Superior temporal gyrus (tissue), 1 donor: ENCODE measurements around the gene MRPL53.

Experiments
- DNase-seq: peaks from one replicate; pipeline ENCODE4 v3.0.0-alpha.2; 2016; ENCODE audit errors: extremely low spot score

The MRPL53 gene

DNA sequence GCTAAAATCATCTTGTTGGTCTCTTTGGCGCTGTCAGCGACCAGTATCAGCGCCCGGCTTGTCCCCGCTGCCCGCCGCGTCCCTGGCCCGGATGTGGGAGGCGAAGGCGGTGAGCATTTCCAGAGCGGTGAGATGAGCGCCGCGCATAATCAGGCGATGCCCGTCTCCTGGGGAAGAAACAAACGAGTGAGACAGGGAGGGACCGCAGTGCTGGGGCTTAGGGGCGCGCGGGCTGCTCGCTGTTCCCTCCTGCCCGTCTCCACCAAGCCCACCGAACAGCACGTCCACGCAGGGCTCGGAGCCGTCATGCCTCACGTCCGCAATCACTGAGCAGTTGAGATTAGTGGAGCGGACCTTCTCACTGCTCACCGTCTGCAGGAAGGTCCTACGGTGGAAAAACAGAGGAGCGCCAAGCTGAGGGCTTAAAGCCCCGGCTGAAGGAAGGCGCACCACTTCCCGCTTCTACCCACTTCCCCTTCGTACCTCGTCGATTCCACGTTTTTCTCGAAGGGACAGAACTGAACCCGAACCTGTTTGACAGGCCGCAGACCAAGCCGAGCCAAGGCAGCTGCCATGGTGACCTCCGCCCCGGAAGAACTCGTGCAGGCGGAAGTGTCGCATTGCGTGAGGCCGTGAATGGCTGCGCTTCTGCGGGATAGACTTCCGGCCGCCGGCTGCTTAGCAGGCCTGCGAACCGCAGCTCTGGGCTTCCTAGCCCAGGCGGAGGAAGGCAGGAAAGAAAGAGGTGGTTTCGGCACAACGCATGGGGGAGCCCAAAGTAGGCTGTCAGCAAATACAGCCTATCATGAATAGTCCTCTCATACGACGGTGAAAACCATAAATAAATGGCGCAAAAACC lies at the start of gene MRPL53:
TSS of gene MRPL53 (minus strand) at position 595 of the 859 bp plus-strand sequence. CDS start at position 575, 20 bp downstream.
- DNase-seq, result peak; percentile 98

DNA sequence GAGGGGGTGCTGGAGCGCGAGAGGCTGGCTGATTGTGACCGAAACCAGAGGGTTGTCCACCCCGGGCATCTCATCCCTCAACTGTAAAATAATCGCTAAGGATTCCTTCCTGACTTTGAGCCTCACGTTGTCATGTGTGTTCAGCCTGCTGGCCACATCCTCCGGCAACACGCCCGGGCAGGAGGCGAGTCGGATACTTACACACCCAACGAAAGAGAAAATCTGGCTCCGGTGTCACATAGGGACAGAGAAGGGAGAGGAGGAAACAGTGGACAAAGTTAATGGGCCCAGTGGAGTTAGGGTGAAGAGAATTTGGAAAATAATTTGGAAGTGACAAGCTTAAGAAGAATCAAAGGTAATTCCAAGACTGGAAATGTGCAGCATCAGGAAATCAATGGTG lies 44.2 kb upstream of the MRPL53 start:
- no peak for DNase-seq

DNA sequence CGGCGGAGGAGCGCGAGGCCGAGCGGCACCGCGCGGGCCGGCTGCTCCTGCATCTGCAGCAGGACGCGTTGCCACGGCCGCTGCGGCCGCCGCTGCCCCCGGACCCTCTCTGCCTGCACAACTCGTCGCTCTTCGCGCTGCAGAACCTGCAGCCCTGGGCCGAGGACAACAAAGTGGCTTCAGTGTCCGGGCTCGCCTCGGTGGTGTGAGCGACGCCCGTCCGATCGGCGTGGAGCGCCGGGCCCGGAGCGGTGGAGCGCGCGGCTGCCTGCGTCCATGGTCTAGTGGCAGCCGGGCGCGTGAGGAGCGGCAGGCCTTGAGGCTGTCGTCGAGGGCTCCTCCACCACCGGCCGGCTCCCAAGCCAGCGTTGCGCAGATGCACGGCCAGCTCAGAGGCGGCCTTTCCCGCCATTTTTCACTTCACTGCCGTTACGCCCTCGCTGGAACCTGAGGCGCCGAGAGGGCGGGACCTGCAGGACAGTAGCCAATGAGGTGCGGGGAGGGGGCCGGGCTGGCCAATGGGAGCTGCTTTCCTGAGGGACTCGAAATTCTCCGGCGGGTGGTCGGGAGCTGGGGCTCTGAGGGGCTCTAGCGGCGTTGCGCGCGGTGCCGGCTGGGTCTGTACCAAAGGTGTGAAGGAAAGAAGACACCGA lies 43.6 kb upstream of the MRPL53 start:
- DNase-seq, result no peak

DNA sequence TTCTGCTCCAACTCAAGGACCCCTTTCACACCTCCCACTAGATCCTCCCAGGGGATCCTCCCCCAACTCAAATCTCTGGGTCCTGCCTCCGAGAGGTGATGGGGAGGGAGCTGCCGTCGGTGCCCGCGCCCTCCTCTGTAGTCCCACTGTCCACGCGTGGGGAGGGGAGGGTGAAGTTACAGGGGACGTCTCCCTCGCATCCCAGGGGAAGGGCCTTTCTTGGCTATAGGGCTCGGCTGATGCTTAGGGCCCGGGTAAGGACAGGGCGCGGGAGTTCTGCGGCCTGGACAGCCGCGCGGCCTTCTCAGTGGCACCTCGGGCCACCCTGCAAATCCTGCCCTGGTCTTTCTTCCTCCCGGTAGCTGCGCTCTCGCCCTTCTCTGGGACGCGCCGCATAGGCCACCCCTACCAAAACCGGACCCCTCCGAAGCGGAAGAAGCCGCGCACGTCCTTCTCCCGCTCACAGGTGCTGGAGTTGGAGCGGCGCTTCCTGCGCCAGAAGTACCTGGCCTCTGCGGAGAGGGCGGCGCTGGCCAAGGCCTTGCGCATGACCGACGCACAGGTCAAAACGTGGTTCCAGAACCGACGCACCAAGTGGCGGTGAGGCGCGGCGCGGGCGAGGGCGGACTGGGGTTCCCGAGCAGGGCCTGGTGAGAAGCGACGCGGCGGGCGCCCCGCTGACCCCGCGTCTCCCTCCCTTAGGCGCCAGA lies 42.9 kb upstream of the MRPL53 start:
- no peak for DNase-seq

DNA sequence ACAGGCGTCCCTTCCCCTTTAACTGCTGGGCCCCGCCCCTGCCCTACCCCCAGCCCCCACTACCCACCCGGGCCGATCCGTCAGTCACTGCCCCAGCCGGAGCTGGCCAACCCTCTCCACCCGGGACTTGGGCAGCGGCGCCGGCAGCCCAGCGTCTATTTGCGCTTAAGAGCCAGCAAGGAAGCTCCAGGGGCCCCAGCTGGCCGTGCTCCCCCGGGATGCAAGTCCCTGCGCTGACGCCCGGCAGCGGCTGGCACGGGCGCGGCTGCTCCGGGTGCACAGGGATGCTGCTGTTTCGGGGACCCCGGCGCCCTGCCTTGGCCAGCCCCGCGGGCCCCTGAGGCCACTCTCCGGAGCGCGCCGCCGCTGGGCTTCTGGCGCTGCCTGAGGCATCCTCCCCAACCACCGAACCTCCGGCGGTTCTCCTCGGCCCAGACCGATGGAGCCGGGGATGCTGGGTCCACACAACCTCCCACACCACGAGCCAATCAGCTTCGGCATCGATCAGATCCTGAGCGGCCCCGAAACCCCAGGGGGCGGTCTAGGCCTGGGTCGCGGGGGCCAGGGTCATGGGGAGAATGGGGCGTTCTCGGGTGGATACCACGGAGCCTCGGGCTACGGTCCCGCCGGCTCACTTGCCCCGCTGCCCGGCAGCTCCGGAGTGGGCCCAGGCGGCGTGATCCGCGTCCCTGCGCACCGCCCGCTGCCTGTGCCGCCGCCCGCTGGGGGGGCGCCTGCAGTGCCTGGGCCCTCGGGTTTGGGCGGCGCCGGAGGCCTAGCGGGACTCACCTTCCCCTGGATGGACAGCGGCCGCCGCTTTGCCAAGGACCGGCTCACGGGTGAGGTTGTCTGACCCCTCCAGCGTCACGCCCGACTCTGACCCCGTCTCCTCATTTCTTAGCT lies 42.1 kb upstream of the MRPL53 start, which contains the start of gene TLX2:
TSS of gene TLX2 (plus strand) at position 83 of the 903 bp plus-strand sequence. CDS start at position 440, 357 bp downstream.
- DNase-seq, result no peak

DNA sequence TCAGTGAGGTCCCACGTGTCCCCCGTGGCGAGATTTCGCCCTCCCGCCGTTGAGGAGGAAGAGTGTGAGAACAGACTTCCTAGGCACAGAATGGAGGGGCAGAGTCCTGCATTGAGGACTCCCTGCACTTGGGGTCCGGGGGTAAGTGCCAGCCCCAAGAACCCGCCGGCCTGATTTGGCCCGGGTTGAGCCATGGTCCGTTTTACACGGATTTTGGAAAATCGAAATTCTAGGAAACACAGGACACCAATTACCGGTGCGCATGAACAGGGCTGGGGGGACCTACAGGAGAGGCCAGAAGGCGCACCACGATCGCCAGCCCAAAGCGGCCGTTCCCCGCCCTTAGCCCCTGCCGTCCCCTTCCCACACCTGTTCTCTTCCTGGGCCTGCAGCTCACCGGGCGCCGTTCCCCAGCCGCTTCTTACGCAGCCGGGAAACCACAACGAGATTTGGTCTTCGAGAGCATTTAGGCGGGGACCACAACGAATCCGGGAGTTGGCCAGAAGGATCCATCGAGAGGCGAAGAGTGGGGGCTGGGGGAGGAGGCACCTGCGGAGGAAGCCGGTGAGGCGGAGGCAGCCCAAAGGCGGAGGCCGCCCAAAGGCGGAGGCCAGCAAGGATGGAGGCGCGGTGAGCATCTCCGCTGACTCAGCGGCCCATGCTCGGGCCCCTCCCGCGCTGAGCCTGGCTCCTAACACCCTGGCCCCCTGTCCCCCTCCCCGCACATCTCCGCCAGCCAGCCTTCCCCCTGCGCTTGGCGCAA lies 41.3 kb upstream of the MRPL53 start:
- no peak for DNase-seq

DNA sequence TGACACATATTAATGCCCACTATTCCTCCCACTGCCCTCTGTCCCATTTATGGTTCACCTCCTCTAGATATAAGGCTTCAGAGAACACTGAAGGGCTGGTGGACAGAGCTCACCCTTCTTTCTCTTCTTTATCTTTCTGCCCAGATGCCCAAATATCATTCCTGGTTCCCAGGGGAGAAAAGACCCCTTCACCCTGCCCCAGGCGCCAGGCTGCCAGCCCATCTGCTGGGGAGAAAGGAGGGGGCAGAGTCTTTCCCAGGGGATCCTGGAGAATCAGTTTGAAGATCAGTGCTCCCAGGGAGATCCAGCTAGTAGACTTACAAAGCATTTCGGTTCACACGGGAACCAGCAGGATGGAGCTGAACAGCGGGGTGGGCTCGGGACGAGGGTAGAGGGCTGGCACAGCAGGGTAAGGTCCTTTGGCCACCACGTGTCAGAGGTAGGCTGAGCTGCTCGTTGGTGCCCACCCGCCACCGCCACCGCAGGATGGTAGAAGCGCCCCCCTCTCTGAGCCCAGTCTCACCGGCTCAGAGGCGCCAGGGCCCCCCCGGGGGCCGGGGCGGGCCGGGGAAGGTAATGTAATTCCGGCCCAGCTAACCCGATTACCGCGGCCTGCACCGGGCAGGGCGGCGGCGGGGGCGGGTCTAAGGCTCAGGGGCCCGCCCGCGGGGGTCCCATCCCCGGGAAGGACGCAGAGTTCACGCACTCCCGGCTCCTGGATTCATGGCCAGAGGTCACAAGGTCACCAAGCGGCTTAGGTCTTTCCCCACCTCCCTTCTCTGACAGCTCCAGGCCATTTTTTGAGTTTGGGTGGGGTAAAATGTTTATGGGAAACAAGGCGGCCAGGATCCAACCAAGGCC lies 40.5 kb upstream of the MRPL53 start:
- DNase-seq, result no peak

DNA sequence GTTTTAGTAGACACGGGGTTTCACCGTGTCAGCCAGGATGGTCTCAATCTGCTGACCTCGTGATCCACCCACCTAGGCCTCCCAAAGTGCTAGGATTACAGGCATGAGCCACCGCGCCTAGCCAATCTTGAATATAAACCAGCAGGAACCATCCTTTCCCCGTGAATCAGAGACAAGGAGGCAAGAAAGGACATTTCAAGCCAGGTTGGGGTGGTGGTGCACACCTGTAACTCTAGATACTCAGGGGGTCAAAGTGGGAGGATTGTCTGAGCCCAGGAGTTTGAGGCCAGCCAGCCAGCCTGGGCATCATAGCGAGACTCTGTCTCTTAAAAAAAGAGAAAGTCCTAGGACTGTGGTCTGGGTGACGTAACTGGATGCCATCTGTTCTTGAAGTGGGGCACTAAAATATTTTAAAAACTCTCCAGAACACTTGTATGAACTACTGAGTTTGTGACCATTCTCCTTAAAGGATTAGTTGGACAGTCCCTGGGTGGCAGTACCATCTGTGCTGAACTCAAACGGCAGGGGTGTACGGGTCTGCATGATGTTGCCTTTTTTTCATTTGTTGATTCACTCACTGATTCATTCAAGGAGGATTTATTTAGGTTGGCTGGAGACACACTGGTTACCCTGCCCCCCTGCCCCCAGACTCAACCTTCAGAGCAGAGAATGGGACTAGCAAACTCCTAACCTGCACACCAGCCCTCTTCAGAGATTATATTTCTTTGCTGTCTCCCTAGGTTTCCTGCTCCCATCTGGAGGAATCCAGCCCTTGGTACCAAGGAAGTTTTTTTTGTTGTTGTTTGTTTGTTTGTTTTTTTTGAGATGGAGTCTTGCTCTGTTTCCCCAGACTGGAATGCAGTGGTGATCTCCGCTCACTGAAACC lies 38.9 kb upstream of the MRPL53 start:
- DNase-seq, result no peak

DNA sequence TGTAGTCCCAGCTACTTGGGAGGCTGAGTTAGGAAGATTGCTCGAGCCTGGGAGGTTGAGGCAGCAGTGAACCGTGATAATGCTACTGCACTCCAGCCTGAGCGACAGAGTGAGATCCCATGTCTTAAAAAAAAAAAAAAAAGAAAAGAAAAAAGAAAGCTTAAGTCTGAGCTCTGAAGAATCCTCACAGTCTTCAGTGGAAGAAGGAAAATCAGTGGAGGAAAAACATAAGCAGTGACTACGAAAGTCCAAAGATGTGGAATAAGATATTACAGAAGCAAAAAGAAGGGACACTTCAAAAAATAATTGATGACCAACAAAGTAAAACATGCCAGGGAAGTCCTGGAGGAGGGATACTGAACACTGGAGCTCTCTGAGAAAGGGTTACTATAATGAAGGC lies 37.8 kb upstream of the MRPL53 start:
- DNase-seq, result no peak

DNA sequence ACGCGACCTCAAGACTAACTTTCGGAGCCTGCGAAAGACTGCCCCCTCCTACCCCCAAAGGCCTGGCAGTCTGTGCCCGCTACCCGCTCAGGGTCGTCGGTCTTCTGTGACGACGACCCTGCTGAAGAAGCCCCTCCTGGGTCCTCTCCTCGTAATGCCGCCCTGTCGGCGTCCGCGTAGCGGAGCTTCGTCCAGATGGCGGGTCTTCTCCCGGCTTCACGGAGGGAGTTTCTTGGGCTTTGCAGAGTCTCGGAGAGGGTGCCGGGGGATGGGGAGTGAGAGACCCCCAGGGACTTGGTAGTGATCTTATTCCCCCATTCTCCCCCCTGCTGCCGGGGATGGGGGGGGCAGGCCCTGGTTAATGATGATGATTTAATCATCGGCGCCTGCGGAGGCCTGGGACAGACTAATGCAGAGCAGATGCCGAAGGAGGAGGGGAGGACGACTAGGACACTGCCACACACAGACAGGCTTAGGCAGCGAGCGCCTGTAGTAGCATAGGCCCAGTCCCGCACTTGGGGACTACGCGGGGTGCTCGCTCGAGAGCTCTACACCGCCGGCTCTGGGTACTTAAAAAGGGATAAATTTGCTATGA lies 35.5 kb upstream of the MRPL53 start:
- no peak for DNase-seq

DNA sequence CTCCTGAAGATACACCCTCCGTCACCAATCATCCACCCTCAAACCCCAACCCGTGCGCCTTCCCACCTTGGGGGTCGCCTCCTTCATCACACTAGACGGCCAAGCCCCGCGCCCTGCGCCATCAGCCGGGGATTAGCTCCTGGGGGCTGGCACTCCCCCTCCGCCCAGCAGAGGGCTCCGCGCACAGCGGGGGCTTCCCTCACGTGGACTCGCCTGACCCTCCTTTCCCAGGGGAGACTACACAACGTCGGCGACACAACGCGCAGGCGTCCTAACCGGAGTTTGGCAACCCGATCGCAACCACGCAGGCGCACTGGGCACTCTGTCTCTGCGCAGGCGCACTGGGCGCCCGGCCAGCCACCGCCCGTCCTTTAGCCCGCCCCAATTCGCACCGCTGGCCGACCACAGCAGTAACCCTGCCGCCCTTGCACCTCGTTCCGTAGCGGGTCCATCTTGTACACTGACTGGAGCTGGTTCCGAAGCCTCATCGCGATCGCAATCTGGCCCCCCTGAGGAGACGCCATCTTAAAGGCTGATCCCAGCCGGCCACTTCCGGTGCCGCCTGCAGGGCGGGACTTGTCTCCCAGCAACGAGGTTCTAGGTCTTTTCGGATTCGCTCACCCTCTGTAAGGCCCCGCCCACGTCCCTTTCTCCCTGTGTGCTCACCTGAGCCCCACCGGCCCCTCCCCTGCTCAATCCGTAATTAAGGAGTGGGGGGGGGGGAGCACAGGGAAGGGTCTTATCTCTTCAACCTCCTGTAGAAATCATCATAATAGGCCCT lies 34.9 kb upstream of the MRPL53 start, which contains the start of gene PCGF1:
TSS of gene PCGF1 (minus strand) at position 551 of the 781 bp plus-strand sequence. CDS start at position 524, 27 bp downstream.
- DNase-seq, result peak; percentile 99

DNA sequence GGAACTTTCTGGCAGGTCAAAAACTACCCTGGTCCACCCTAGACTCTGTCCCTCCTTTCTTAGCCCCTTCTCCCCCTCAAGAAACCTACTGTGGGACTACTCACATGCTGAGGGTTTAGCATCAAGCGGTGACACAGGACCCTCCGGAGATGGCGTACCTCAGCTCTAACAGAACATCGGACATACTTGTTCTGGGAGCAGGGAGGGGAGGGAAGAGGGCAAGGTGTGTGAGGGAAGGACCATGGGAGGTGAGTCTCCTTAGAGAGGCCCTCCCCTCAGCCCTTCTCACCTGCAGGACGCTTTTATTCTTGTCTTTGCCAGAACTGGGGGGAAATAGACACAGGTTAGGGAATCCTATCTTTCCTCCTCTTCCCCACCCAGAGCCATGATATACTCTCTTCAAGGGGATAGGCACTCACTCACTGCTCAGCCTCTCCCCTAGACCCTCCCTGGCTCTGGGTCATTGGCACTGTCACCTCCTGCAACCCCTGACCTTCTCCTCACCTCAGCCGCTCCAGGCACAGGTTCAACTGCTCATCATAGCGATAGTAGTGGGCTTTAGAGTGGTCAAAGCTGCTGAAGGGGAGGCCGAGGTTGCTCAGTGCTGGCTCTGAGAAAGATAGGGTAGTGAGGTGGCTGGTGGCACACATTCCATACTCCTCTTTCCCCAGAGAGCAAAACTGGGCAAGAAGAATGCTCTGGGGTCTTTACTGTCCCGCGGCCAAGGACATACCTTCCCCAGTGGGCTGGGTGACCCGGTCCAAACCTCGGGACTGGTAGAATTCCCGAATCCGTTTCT lies 33.2 kb upstream of the MRPL53 start:
- DNase-seq, result no peak

DNA sequence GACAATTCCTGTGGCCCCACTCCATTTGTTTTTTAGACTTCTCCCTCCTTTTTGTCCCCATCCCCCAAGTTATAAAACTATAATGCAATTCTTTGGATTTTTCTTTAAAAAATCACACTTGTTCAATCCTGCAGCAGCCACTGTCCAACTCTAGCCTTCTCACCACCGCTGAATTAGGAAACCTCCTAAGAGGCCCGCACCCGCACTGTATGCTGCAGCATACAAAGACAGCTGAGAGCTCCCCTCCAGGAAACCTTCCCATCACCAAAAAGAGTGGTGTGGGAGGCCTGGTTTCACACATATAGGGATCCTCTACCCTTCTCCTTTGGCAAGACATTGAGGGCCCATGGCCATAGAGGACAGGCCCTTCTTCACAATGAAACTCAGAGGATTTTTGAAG lies 32.1 kb upstream of the MRPL53 start:
- no peak for DNase-seq

DNA sequence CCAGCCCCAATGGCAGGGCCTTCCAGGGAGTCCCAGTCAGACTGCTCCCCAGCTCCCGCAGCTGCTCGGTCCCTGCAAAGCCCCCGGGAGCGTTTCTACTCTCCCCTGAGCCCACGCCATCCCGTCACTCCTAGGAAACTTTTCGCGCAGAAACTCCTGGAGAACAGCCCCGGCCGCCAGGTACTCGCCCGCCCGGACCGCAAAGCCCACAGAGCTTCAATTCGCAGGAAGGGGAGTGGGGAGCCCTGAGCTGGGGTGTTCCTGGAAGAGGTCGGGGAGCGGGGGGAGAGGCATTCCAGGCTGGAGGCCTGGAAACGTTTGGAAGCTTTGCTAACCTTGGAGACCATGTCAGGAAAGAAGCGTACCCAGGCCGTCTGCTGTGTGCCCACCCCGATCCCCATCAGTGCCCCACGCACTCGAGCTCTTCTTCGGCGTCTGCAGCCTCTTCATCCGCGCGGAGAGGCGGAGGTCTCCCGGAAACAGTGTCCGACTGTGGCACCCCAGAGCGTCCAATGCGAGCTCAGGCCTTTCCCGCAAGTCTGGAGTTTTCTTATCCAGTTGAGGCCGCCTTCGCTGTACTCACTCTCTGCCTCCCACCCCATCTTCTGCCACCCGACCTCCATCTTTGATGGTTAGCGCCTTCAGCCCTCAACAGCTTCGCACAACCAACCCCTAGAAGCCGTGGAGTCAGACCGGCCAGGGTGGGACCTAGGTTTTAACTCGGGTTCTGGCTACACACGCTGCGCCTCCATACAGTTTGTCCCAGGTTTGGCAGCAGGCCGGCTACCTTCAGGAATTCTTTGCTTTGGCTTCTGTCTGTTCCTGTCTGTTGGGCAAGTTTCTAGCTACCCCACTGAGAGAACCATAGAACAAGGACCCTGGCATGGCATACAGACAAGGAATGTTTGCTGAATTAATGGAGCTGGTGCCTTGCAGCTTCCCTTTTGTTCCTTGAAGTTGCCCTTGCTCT lies 31.3 kb upstream of the MRPL53 start:
- no peak for DNase-seq
